H9 (cell line): ENCODE results near the gene BAIAP2. TPM values are rescaled to one million over a fixed set of nuclear protein-coding genes. Genes with fewer than 3 reads are reported as not detected.

Experiments used
- DNase-seq: peaks from one replicate; pipeline ENCODE4 v3.0.0-alpha.2; 2017
- H2AFZ ChIP-seq: one replicate; pipeline ENCODE4 v1.6.1; 2013; ENCODE audit warnings: mild to moderate bottlenecking, low read length, control low read depth, moderate library complexity
- H2AK5ac ChIP-seq: 2 replicates; pipeline ENCODE4 v1.6.1; 2013; ENCODE audit warnings: low read length, control low read depth, mixed read lengths; ENCODE audit not compliant: insufficient read length
- H2BK120ac ChIP-seq: one replicate; pipeline ENCODE4 v1.6.1; 2013; ENCODE audit warnings: low read depth, mild to moderate bottlenecking, low read length, control low read depth, inconsistent platforms; ENCODE audit not compliant: poor library complexity, severe bottlenecking
- H2BK12ac ChIP-seq: 2 replicates; pipeline ENCODE4 v1.6.1; 2013; ENCODE audit warnings: low read length, control low read depth, mixed read lengths, low read depth; ENCODE audit not compliant: insufficient read length
- H2BK15ac ChIP-seq: 2 replicates; pipeline ENCODE4 v1.6.1; 2013; ENCODE audit warnings: low read depth, low read length, control low read depth
- H2BK20ac ChIP-seq: one replicate; pipeline ENCODE4 v1.6.1; 2013; ENCODE audit warnings: low read depth, mild to moderate bottlenecking, low read length, control low read depth, inconsistent platforms; ENCODE audit not compliant: poor library complexity, severe bottlenecking
- H2BK5ac ChIP-seq: 2 replicates; pipeline ENCODE4 v1.6.1; 2013; ENCODE audit warnings: low read length, control low read depth, mixed read lengths; ENCODE audit not compliant: insufficient read length
- H3K14ac ChIP-seq: 2 replicates; pipeline ENCODE4 v1.6.1; 2013; ENCODE audit warnings: low read length, control low read depth; ENCODE audit not compliant: insufficient read depth
- H3K18ac ChIP-seq: 2 replicates; pipeline ENCODE4 v1.6.1; 2013; ENCODE audit warnings: low read depth, mild to moderate bottlenecking, mixed read lengths, low read length, control low read depth; ENCODE audit not compliant: insufficient read length
- H3K23ac ChIP-seq: 2 replicates; pipeline ENCODE4 v1.6.1; 2013; ENCODE audit warnings: low read length, control low read depth, mixed read lengths, low read depth; ENCODE audit not compliant: insufficient read length
- H3K23me2 ChIP-seq: 2 replicates; pipeline ENCODE4 v1.6.1; 2013; ENCODE audit warnings: low read depth, mild to moderate bottlenecking, mixed read lengths, low read length, control low read depth; ENCODE audit not compliant: insufficient read length, poor library complexity, severe bottlenecking
- H3K27ac ChIP-seq: 2 replicates; pipeline ENCODE4 v1.5.1; 2013; ENCODE audit warnings: low read length, control low read depth, mixed read lengths, low read depth; ENCODE audit not compliant: insufficient read length
- H3K27me3 ChIP-seq: 2 replicates; pipeline ENCODE4 v1.6.1; 2013; ENCODE audit warnings: low read length, control low read depth, inconsistent platforms; ENCODE audit not compliant: insufficient read depth
- H3K4ac ChIP-seq: 2 replicates; pipeline ENCODE4 v1.6.1; 2013; ENCODE audit warnings: low read depth, mild to moderate bottlenecking, control low read depth, inconsistent platforms, low read length, moderate library complexity
- H3K4me1 ChIP-seq: 2 replicates; pipeline ENCODE4 v1.6.1; 2013; ENCODE audit warnings: low read length, control low read depth, inconsistent platforms; ENCODE audit not compliant: insufficient read depth
- H3K4me2 ChIP-seq: 2 replicates; pipeline ENCODE4 v1.6.1; 2013; ENCODE audit warnings: low read length, control low read depth, mixed read lengths; ENCODE audit not compliant: insufficient read length, insufficient read depth
- H3K56ac ChIP-seq: 2 replicates; pipeline ENCODE4 v1.6.1; 2013; ENCODE audit warnings: low read depth, mild to moderate bottlenecking, mixed read lengths, low read length, control low read depth; ENCODE audit not compliant: insufficient read length
- H3K79me1 ChIP-seq: 2 replicates; pipeline ENCODE4 v1.6.1; 2013; ENCODE audit warnings: low read depth, mild to moderate bottlenecking, moderate library complexity, low read length, control low read depth, inconsistent platforms; ENCODE audit not compliant: insufficient read depth, poor library complexity, severe bottlenecking
- H3K79me2 ChIP-seq: 2 replicates; pipeline ENCODE4 v1.6.1; 2013; ENCODE audit warnings: low read length, control low read depth, inconsistent platforms; ENCODE audit not compliant: insufficient read depth
- H3K9ac ChIP-seq: 2 replicates; pipeline ENCODE4 v1.6.1; 2013; ENCODE audit warnings: low read length, control low read depth, mixed read lengths; ENCODE audit not compliant: insufficient read length; ENCODE audit errors: extremely low read depth
- H3K9me3 ChIP-seq: one replicate; pipeline ENCODE4 v1.6.1; 2013; ENCODE audit warnings: low read depth, low read length, inconsistent platforms; ENCODE audit not compliant: control insufficient read depth
- H3T11ph ChIP-seq: one replicate; pipeline ENCODE4 v1.6.1; 2013; ENCODE audit warnings: mild to moderate bottlenecking, low read length, control low read depth, inconsistent platforms
- H4K20me1 ChIP-seq: one replicate; pipeline ENCODE4 v1.6.1; 2013; ENCODE audit not compliant: control insufficient read depth, insufficient read length, insufficient read depth
- H4K5ac ChIP-seq: 2 replicates; pipeline ENCODE4 v1.6.1; 2013; ENCODE audit warnings: low read depth, mild to moderate bottlenecking, mixed read lengths, low read length, control low read depth; ENCODE audit not compliant: insufficient read length
- H4K8ac ChIP-seq: replicated peaks from 2 replicates; pipeline ENCODE4 v1.6.1; 2013; ENCODE audit warnings: low read length, control low read depth, mixed read lengths, low read depth; ENCODE audit not compliant: insufficient read length
- H4K91ac ChIP-seq: 2 replicates; pipeline ENCODE4 v1.6.1; 2013; ENCODE audit warnings: low read depth, mild to moderate bottlenecking, moderate library complexity, mixed read lengths, low read length, control low read depth; ENCODE audit not compliant: insufficient read length
- H3K27ac Mint-ChIP-seq, 3 experiments: 2 replicates in 2 of 3; 3 replicates in 1 of 3; pipeline ENCODE4 v1.8.0; 2020 to 2021; ENCODE audit warnings: mixed read lengths in 3 of 3, mild to moderate bottlenecking in 1 of 3, moderate library complexity in 1 of 3
- H3K27me3 Mint-ChIP-seq: 2 replicates; pipeline ENCODE4 v1.8.0; 2021; ENCODE audit warnings: low read depth, mild to moderate bottlenecking, moderate library complexity, mixed read lengths
- H3K36me3 Mint-ChIP-seq, 3 experiments: 2 replicates in 2 of 3; 3 replicates in 1 of 3; pipeline ENCODE4 v1.8.0; 2020 to 2021; ENCODE audit warnings: low read depth in 3 of 3, mixed read lengths in 3 of 3; ENCODE audit not compliant: insufficient read depth in 1 of 3
- H3K4me1 Mint-ChIP-seq, 2 experiments: 2 replicates each; pipeline ENCODE4 v1.8.0; 2020; ENCODE audit warnings: mixed read lengths in 2 of 2
- H3K4me3 Mint-ChIP-seq, 2 experiments: 2 replicates in 1 of 2; 3 replicates in 1 of 2; pipeline ENCODE4 v1.8.0; 2020 to 2021; ENCODE audit warnings: mild to moderate bottlenecking in 2 of 2, mixed read lengths in 2 of 2, moderate library complexity in 1 of 2
- H3K9me3 Mint-ChIP-seq, 2 experiments: 2 replicates in 1 of 2; 3 replicates in 1 of 2; pipeline ENCODE4 v1.8.0; 2020; ENCODE audit warnings: mild to moderate bottlenecking in 2 of 2, mixed read lengths in 2 of 2, moderate library complexity in 1 of 2
- CTCF ChIP-seq: fragments of 200-600 bp; sonication (generic); conservative IDR thresholded peaks from 3 replicates; pipeline ENCODE4 v1.8.0; 2021; ENCODE audit warnings: antibody characterized with exemption, mild to moderate bottlenecking
- WGBS: extraction: QIAGEN DNeasy Blood & Tissue Kit; methylation state at CpG from one replicate; pipeline ENCODE4 v1.1.7; 2013; ENCODE audit warnings: missing lambda C conversion rate, low lambda C conversion rate, mixed read lengths; ENCODE audit not compliant: insufficient read length; ENCODE audit errors: extremely low coverage; 5-methylcytosine and 5-hydroxymethylcytosine counted together
- total RNA-seq: library from RNA; stranded (reverse); gene quantifications from 2 replicates; pipeline ENCODE4 v1.2.1, GENCODE V29; 2021

Gene BAIAP2
- total RNA-seq, 1 experiment from 2014 or later = 27.8 TPM

- TF ChIP-seq CTCF = no peak
- H3T11ph ChIP-seq = no peak overlapping the region
- H2BK12ac ChIP-seq = no peak overlapping the region
- H3K18ac ChIP-seq = no peak overlapping the region
- H3K9ac ChIP-seq = no peak overlapping the region
- no peaks in the 10 kb centered on the region for H3K4me1 ChIP-seq
- no peak overlapping the region for H3K4me2 ChIP-seq
- no peak overlapping the region for H4K5ac ChIP-seq
- H2AFZ ChIP-seq = no peak overlapping the region
- no peak for DNase-seq
- no peak overlapping the region for H3K27ac ChIP-seq
- WGBS = no CpG with 5 or more reads among the region's 33 CpGs
- no peaks in the 10 kb centered on the region for H3K9me3 ChIP-seq
- H3K23ac ChIP-seq = no peak overlapping the region
- H3K79me1 ChIP-seq = no peaks in the 10 kb centered on the region
- no peaks in the 10 kb centered on the region for H3K27me3 ChIP-seq
- H2BK120ac ChIP-seq = no peak overlapping the region
- Mint-ChIP-seq H3K27ac (peak overlapping the region in 1 of 3 experiments; percentile 79; a peak in 2 of 7 replicates), H3K27me3 (no peaks in the 10 kb centered on the region; the same call in 1 of the 2 replicates), H3K4me1 (peaks cover 5 to 10% of the 10 kb centered on the region in 2 experiments; a peak in 1 of 4 replicates), H3K36me3 (peaks cover 0 to 10% (median 6%) of the 10 kb centered on the region in 3 experiments; a peak in 3 of 7 replicates), H3K9me3 (no peaks in the 10 kb centered on the region), H3K4me3 (no peak overlapping the region)
- H3K79me2 ChIP-seq = no peaks in the 10 kb centered on the region
- H4K91ac ChIP-seq = no peak overlapping the region
- no peak overlapping the region for H3K4ac ChIP-seq
- H2BK15ac ChIP-seq = no peak overlapping the region
- H4K8ac ChIP-seq = no peak overlapping the region
- no peaks in the 10 kb centered on the region for H3K23me2 ChIP-seq
- no peak overlapping the region for H2AK5ac ChIP-seq
- H2BK5ac ChIP-seq = no peak overlapping the region
- no peak overlapping the region for H3K14ac ChIP-seq
- no peak overlapping the region for H2BK20ac ChIP-seq
- no peak overlapping the region for H3K56ac ChIP-seq
- no peaks in the 10 kb centered on the region for H4K20me1 ChIP-seq
Measured at GRCh38 chr17:81082177-81083073, 47.5 kb downstream of the BAIAP2 start.
